Osteocyte (in vitro differentiated cells): Measurements from ENCODE around the gene RAB5A. TPM values are rescaled to one million over a fixed set of nuclear protein-coding genes. Genes with fewer than 3 reads are reported as not detected.
"Not testable (repeated sequence)": the region's sequence is repeated elsewhere in the genome, so short reads cannot be mapped to it uniquely, and the experiment has no call there.

Experiments
- DNase-seq: peaks from one replicate; pipeline ENCODE4 v3.0.0; 2021; ENCODE audit warnings: mixed read lengths; ENCODE audit not compliant: unreplicated experiment; ENCODE audit errors: extremely low spot score
- H3K27ac Mint-ChIP-seq: one replicate; pipeline ENCODE4 v1.8.0; 2021; ENCODE audit warnings: mild to moderate bottlenecking, mixed read lengths; ENCODE audit not compliant: unreplicated experiment
- H3K27me3 Mint-ChIP-seq: one replicate; pipeline ENCODE4 v1.8.0; 2021; ENCODE audit warnings: mixed read lengths; ENCODE audit not compliant: unreplicated experiment
- H3K36me3 Mint-ChIP-seq: one replicate; pipeline ENCODE4 v1.8.0; 2021; ENCODE audit warnings: mixed read lengths; ENCODE audit not compliant: unreplicated experiment
- H3K4me1 Mint-ChIP-seq: one replicate; pipeline ENCODE4 v1.8.0; 2021; ENCODE audit warnings: mixed read lengths; ENCODE audit not compliant: unreplicated experiment
- H3K4me3 Mint-ChIP-seq: one replicate; pipeline ENCODE4 v1.8.0; 2021; ENCODE audit warnings: mild to moderate bottlenecking, moderate library complexity, mixed read lengths; ENCODE audit not compliant: unreplicated experiment
- H3K9me3 Mint-ChIP-seq: one replicate; pipeline ENCODE4 v1.8.0; 2021; ENCODE audit warnings: mixed read lengths; ENCODE audit not compliant: unreplicated experiment
- CTCF ChIP-seq: fragments of 200-600 bp; sonication (generic); IDR thresholded peaks from 2 replicates; pipeline ENCODE4 v1.5.0; 2021; ENCODE audit warnings: antibody characterized with exemption, mild to moderate bottlenecking, moderate library complexity
- total RNA-seq: library from RNA; stranded (reverse); gene quantifications from 2 replicates; pipeline ENCODE4 v1.2.1, GENCODE V29; 2021

Gene RAB5A
- total RNA-seq, 1 donor from 2014 or later: 83.0 TPM

- Mint-ChIP-seq H3K36me3 (no peaks in the 10 kb centered on the region), H3K27me3 (no peaks in the 10 kb centered on the region), H3K9me3 (no peaks in the 10 kb centered on the region), H3K4me3 (no peak overlapping the region), H3K27ac (no peak overlapping the region), H3K4me1 (no peaks in the 10 kb centered on the region)
- no peak for DNase-seq
- TF ChIP-seq CTCF: no peak
These were observed 61.7 kb downstream of the RAB5A start for GRCh38 chr3:20008646-20009045.

GRCh38 chr3:20012164-20012563 lies 65.3 kb downstream of the RAB5A start, which contains the start of gene PP2D1:
PP2D1 (minus strand) TSS chr3:20012264; CDS start chr3:20012072, 192 bp downstream.
- TF ChIP-seq CTCF: no peak
- Mint-ChIP-seq H3K27me3 (no peaks in the 10 kb centered on the region), H3K27ac (no peak within 1 kb of the TSS), H3K4me1 (no peaks in the 10 kb centered on the region), H3K36me3 (no peaks in the 10 kb centered on the region), H3K9me3 (no peaks in the 10 kb centered on the region), H3K4me3 (no peak within 1 kb of the TSS)
- no peak for DNase-seq

DNA sequence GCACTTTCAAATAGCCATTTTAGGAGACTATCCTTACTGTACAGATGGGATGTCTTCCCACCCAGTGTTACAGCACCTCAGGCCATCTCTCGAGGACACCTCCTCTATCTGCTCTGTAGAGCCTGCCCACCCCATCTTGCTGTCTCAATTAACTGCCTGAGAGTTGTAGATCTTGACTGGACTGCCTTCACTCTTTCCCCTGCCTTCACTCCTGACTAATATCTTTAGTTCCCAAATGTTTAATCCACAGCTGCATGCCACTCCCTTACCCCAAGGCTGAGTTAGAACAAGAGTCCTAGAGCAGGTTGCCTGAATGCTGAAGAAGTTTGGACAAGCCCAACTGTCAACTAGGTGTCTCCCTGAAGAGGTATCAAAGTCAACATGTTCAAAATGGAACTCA lies 66.5 kb downstream of the RAB5A start:
- no peaks in the 10 kb centered on the region for H3K9me3 Mint-ChIP-seq

DNA sequence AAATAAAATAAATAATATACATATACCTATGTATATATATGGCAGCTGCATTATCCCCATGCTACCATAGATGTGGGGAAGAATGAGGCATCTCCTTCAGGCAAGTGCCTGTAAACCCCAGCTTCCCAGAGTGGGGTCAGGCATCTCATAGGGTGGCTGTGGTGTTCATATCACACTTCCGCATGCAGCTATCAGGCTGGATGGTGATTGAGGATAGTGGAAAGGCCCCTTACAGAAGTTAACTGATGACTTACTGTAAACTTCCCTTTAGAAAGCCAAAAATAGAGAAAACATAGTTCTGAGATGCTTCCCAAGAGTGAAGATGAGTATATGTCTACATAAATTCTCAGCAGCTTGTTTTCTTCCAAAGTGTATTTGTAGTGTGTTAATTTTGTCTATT lies 68.6 kb downstream of the RAB5A start:
- TF ChIP-seq CTCF: no peak
- Mint-ChIP-seq H3K36me3 (no peaks in the 10 kb centered on the region), H3K4me3 (no peak overlapping the region), H3K27me3 (no peaks in the 10 kb centered on the region), H3K9me3 (no peaks in the 10 kb centered on the region), H3K27ac (no peak overlapping the region), H3K4me1 (no peaks in the 10 kb centered on the region)
- no peak for DNase-seq

More for the DNA sequence above, 66.5 kb downstream of the RAB5A start:
- Mint-ChIP-seq H3K4me3 (no peak overlapping the region), H3K36me3 (no peaks in the 10 kb centered on the region), H3K27ac (no peak overlapping the region), H3K4me1 (no peaks in the 10 kb centered on the region), H3K27me3 (no peaks in the 10 kb centered on the region)
- no peak for DNase-seq
- no peak for TF ChIP-seq CTCF

GRCh38 chr3:20016076-20016475 lies 69.2 kb downstream of the RAB5A start:
- not testable (repeated sequence) for DNase-seq, H3K27me3 Mint-ChIP-seq, H3K9me3 Mint-ChIP-seq, H3K4me3 Mint-ChIP-seq, H3K27ac Mint-ChIP-seq, H3K36me3 Mint-ChIP-seq, H3K4me1 Mint-ChIP-seq
